ENCODE measurements around the gene FGFR2. TPM values are rescaled to one million over a fixed set of nuclear protein-coding genes. Genes with fewer than 3 reads are reported as not detected.

Gene FGFR2
- total RNA-seq, 1 experiment from 2014 or later, result not detected

GRCh38 chr10:121516093-121516865, 82.0 kb downstream of the FGFR2 start:
- Histone ChIP-seq H3K27me3 (ENCODE audit: low read length) (no peaks in the 10 kb centered on the region), H4K20me1 (ENCODE audit: insufficient read depth, low read depth, low read length) (no peaks in the 10 kb centered on the region), H3K36me3 (ENCODE audit: insufficient read depth, low read length) (no peaks in the 10 kb centered on the region), H3K79me2 (ENCODE audit: low read length) (no peaks in the 10 kb centered on the region), H3K9ac (ENCODE audit: low read length) (no peak overlapping the region), H2AFZ (ENCODE audit: low read length) (no peak overlapping the region), H3K4me3 (ENCODE audit: low read length) (no peak overlapping the region), H3K4me1 (ENCODE audit: low read length) (no peaks in the 10 kb centered on the region), H3K4me2 (ENCODE audit: low read depth, low read length, poor library complexity, severe bottlenecking) (no peak overlapping the region), H3K27ac (ENCODE audit: low read length) (no peak overlapping the region), H3K9me2 (replicated peaks; ENCODE audit: insufficient read depth, low read length) (no peaks in the 10 kb centered on the region), H3K9me3 (ENCODE audit: low read length) (no peaks in the 10 kb centered on the region)
- DNase-seq, result no peak

DNA sequence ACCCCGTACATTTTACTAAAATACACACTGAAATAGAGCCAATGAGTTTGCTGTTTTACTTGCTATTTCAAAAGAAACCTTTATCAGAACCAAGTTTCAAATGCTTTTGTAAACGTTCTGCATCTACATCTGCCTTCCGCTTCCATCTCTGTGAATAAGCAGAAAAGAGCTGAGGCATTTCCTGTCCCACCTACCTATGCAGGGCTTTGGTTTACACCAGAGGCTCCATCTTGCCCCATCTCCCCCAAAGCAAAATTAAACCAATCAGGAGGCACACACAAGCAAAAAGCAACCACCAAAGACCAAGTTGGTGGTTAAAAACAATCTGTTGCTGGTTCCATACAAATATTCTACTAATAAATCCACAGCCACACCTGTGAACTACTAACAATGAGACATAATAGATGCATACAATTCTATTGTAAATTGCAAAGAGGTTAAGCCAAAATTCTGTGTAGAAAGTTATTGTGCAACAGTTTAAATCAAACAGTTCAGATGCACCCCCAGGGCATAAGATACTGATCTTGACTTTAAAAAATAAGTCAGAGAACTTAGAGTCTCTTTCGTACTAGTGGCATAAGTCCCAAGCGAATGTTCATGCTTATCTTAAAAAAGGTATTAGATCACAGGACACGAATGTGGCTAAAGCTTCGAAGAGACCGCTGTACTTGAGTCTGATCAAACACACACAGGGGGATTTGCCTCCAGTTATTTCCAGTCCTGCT, 83.9 kb downstream of the FGFR2 start:
- no peaks in the 10 kb centered on the region for H3K4me1 ChIP-seq (ENCODE audit: low read length)
- H3K36me3 ChIP-seq (ENCODE audit: insufficient read depth, low read length), result no peaks in the 10 kb centered on the region
- no peak overlapping the region for H3K9ac ChIP-seq (ENCODE audit: low read length)
- no peaks in the 10 kb centered on the region for H3K9me3 ChIP-seq (ENCODE audit: low read length)
- H3K27ac ChIP-seq (ENCODE audit: low read length), result no peak overlapping the region
- H3K4me3 ChIP-seq (ENCODE audit: low read length), result no peak overlapping the region
- DNase-seq, result no peak
- H2AFZ ChIP-seq (ENCODE audit: low read length), result no peak overlapping the region
- H3K79me2 ChIP-seq (ENCODE audit: low read length), result no peaks in the 10 kb centered on the region
- H3K27me3 ChIP-seq (ENCODE audit: low read length), result no peaks in the 10 kb centered on the region
- no peak overlapping the region for H3K4me2 ChIP-seq (ENCODE audit: low read depth, low read length, poor library complexity, severe bottlenecking)
- no peaks in the 10 kb centered on the region for H3K9me2 ChIP-seq (replicated peaks; ENCODE audit: insufficient read depth, low read length)
- no peaks in the 10 kb centered on the region for H4K20me1 ChIP-seq (ENCODE audit: insufficient read depth, low read depth, low read length)

GRCh38 chr10:121511943-121512342, 86.3 kb downstream of the FGFR2 start:
- no peaks in the 10 kb centered on the region for H3K9me3 ChIP-seq (ENCODE audit: low read length)
- no peak overlapping the region for H3K4me2 ChIP-seq (ENCODE audit: low read depth, low read length, poor library complexity, severe bottlenecking)
- no peaks in the 10 kb centered on the region for H3K79me2 ChIP-seq (ENCODE audit: low read length)
- H3K27ac ChIP-seq (ENCODE audit: low read length), result no peak overlapping the region
- H3K36me3 ChIP-seq (ENCODE audit: insufficient read depth, low read length), result no peaks in the 10 kb centered on the region
- no peaks in the 10 kb centered on the region for H3K4me1 ChIP-seq (ENCODE audit: low read length)
- H3K27me3 ChIP-seq (ENCODE audit: low read length), result no peaks in the 10 kb centered on the region
- no peaks in the 10 kb centered on the region for H4K20me1 ChIP-seq (ENCODE audit: insufficient read depth, low read depth, low read length)
- no peak for DNase-seq
- no peak overlapping the region for H2AFZ ChIP-seq (ENCODE audit: low read length)
- no peak overlapping the region for H3K4me3 ChIP-seq (ENCODE audit: low read length)
- H3K9ac ChIP-seq (ENCODE audit: low read length), result no peak overlapping the region
- H3K9me2 ChIP-seq (replicated peaks; ENCODE audit: insufficient read depth, low read length), result no peaks in the 10 kb centered on the region

- H3K9ac ChIP-seq (ENCODE audit: low read length), result no peak overlapping the region
- no peaks in the 10 kb centered on the region for H3K27me3 ChIP-seq (ENCODE audit: low read length)
- H2AFZ ChIP-seq (ENCODE audit: low read length), result no peak overlapping the region
These were observed 86.8 kb downstream of the FGFR2 start for GRCh38 chr10:121511460-121511859.

GRCh38 chr10:121510201-121510771, 88.0 kb downstream of the FGFR2 start:
- Histone ChIP-seq H3K4me2 (ENCODE audit: low read depth, low read length, poor library complexity, severe bottlenecking) (no peak overlapping the region), H2AFZ (ENCODE audit: low read length) (no peak overlapping the region), H3K79me2 (ENCODE audit: low read length) (no peaks in the 10 kb centered on the region), H3K4me1 (ENCODE audit: low read length) (no peaks in the 10 kb centered on the region), H4K20me1 (ENCODE audit: insufficient read depth, low read depth, low read length) (no peaks in the 10 kb centered on the region), H3K27ac (ENCODE audit: low read length) (no peak overlapping the region), H3K36me3 (ENCODE audit: insufficient read depth, low read length) (no peaks in the 10 kb centered on the region), H3K27me3 (ENCODE audit: low read length) (no peaks in the 10 kb centered on the region), H3K4me3 (ENCODE audit: low read length) (no peak overlapping the region), H3K9me2 (replicated peaks; ENCODE audit: insufficient read depth, low read length) (no peaks in the 10 kb centered on the region), H3K9me3 (ENCODE audit: low read length) (no peaks in the 10 kb centered on the region), H3K9ac (ENCODE audit: low read length) (no peak overlapping the region)
- no peak for DNase-seq

More at GRCh38 chr10:121511460-121511859, 86.8 kb downstream of the FGFR2 start:
- Histone ChIP-seq H4K20me1 (ENCODE audit: insufficient read depth, low read depth, low read length) (no peaks in the 10 kb centered on the region), H3K9me2 (replicated peaks; ENCODE audit: insufficient read depth, low read length) (no peaks in the 10 kb centered on the region), H3K9me3 (ENCODE audit: low read length) (no peaks in the 10 kb centered on the region), H3K4me1 (ENCODE audit: low read length) (no peaks in the 10 kb centered on the region), H3K27ac (ENCODE audit: low read length) (no peak overlapping the region), H3K4me3 (ENCODE audit: low read length) (no peak overlapping the region), H3K36me3 (ENCODE audit: insufficient read depth, low read length) (no peaks in the 10 kb centered on the region), H3K4me2 (ENCODE audit: low read depth, low read length, poor library complexity, severe bottlenecking) (no peak overlapping the region), H3K79me2 (ENCODE audit: low read length) (no peaks in the 10 kb centered on the region)
- DNase-seq, result no peak

GRCh38 chr10:121509796-121510195, 88.4 kb downstream of the FGFR2 start:
- Histone ChIP-seq H3K4me3 (ENCODE audit: low read length) (no peak overlapping the region), H3K79me2 (ENCODE audit: low read length) (no peaks in the 10 kb centered on the region), H4K20me1 (ENCODE audit: insufficient read depth, low read depth, low read length) (no peaks in the 10 kb centered on the region), H3K9me3 (ENCODE audit: low read length) (no peaks in the 10 kb centered on the region), H3K9me2 (replicated peaks; ENCODE audit: insufficient read depth, low read length) (no peaks in the 10 kb centered on the region), H3K4me2 (ENCODE audit: low read depth, low read length, poor library complexity, severe bottlenecking) (no peak overlapping the region), H3K27ac (ENCODE audit: low read length) (no peak overlapping the region), H2AFZ (ENCODE audit: low read length) (no peak overlapping the region), H3K9ac (ENCODE audit: low read length) (no peak overlapping the region), H3K27me3 (ENCODE audit: low read length) (no peaks in the 10 kb centered on the region), H3K36me3 (ENCODE audit: insufficient read depth, low read length) (no peaks in the 10 kb centered on the region), H3K4me1 (ENCODE audit: low read length) (no peaks in the 10 kb centered on the region)
- DNase-seq, result no peak

- H4K20me1 ChIP-seq (ENCODE audit: insufficient read depth, low read depth, low read length), result no peaks in the 10 kb centered on the region
- H3K79me2 ChIP-seq (ENCODE audit: low read length), result no peaks in the 10 kb centered on the region
- H2AFZ ChIP-seq (ENCODE audit: low read length), result no peak overlapping the region
- H3K4me1 ChIP-seq (ENCODE audit: low read length), result no peaks in the 10 kb centered on the region
- H3K4me2 ChIP-seq (ENCODE audit: low read depth, low read length, poor library complexity, severe bottlenecking), result no peak overlapping the region
- H3K9me3 ChIP-seq (ENCODE audit: low read length), result no peaks in the 10 kb centered on the region
- H3K27ac ChIP-seq (ENCODE audit: low read length), result no peak overlapping the region
- no peaks in the 10 kb centered on the region for H3K9me2 ChIP-seq (replicated peaks; ENCODE audit: insufficient read depth, low read length)
- no peak overlapping the region for H3K9ac ChIP-seq (ENCODE audit: low read length)
- no peaks in the 10 kb centered on the region for H3K36me3 ChIP-seq (ENCODE audit: insufficient read depth, low read length)
- H3K27me3 ChIP-seq (ENCODE audit: low read length), result no peaks in the 10 kb centered on the region
- no peak for DNase-seq
- H3K4me3 ChIP-seq (ENCODE audit: low read length), result no peak overlapping the region
These were observed 89.1 kb downstream of the FGFR2 start for GRCh38 chr10:121509112-121509511.

DNA sequence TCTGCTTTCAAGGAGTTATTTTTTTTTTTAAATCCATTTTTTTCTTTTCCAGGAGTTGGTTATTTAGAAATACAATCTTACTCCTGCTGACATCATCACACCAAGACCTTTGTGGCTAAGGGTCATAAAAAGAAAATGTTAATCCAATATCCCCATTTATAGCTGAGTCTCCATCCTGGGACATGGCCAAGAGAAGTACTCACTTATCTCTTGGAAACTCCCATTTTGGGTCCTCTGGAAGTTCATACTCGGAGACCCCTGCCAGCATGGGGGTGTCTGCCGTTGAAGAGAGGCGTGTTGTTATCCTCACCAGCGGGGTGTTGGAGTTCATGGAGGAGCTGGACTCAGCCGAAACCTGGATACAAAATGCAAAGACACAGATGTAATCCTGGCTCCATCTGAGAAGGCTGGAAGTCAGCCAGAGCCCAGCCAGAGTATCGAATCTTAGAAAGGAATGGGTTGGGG, 94.6 kb downstream of the FGFR2 start:
- Histone ChIP-seq H3K27ac (ENCODE audit: low read length) (no peak overlapping the region), H3K36me3 (ENCODE audit: insufficient read depth, low read length) (no peaks in the 10 kb centered on the region), H3K27me3 (ENCODE audit: low read length) (no peaks in the 10 kb centered on the region), H3K9me2 (replicated peaks; ENCODE audit: insufficient read depth, low read length) (no peaks in the 10 kb centered on the region), H3K4me1 (ENCODE audit: low read length) (no peaks in the 10 kb centered on the region), H2AFZ (ENCODE audit: low read length) (no peak overlapping the region), H3K4me2 (ENCODE audit: low read depth, low read length, poor library complexity, severe bottlenecking) (no peak overlapping the region), H3K9me3 (ENCODE audit: low read length) (no peaks in the 10 kb centered on the region), H4K20me1 (ENCODE audit: insufficient read depth, low read depth, low read length) (no peaks in the 10 kb centered on the region), H3K4me3 (ENCODE audit: low read length) (no peak overlapping the region), H3K79me2 (ENCODE audit: low read length) (no peaks in the 10 kb centered on the region), H3K9ac (ENCODE audit: low read length) (no peak overlapping the region)
- no peak for DNase-seq

All from Karpas-422 (cell line).